Transverse colon (tissue), 4 donors: ENCODE results near the gene CPEB3.

Source experiments
- EP300 ChIP-seq: sonication (generic); formaldehyde crosslinking; IDR thresholded peaks from one replicate; pipeline ENCODE4 v1.6.1; 2017; ENCODE audit warnings: antibody characterized with exemption, low read depth
- POLR2A ChIP-seq: fragments of 450-650 bp; IDR thresholded peaks from one replicate; pipeline ENCODE4 v1.6.1; 2016; ENCODE audit warnings: antibody characterized with exemption, mild to moderate bottlenecking, moderate library complexity
- POLR2AphosphoS5 ChIP-seq, 3 donors: sonication (generic); formaldehyde crosslinking; IDR thresholded peaks; one replicate each; pipeline ENCODE4 v1.6.1; 2016; ENCODE audit warnings: antibody characterized with exemption in 3 of 3
- TF ChIP-seq, protein P1 (sequence below), 5 experiments: fragments of 200-600 bp in 3 of 5; fragments of 450-650 bp in 2 of 5; sonication (generic) in 3 of 5; IDR thresholded peaks; 1 replicate in 2 of 5; 2 replicates in 3 of 5; pipeline ENCODE4 v1.5.1; 2016 to 2017; ENCODE audit warnings: antibody characterized with exemption in 5 of 5, inconsistent platforms in 3 of 5, mild to moderate bottlenecking in 2 of 5, moderate library complexity in 1 of 5

DNA sequence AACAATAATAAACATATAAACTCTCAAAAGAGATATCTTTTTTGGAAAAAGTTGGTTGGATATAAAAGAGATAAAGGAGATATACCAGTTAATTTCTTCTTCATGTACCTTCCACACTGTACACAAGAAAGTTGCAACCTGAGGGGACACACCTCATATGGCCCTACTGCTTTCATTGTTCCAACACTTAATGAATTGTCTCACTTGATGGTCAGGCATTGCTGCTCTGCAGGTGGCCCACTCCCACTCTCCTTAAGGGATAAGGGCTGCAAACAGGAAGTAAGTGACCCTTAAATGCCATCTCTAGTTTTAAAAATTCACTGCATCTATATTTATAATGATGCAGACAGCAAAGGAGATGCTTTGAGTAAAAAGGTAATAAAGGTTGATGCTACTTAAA lies 215.0 kb downstream of the CPEB3 start:
- TF ChIP-seq POLR2A (no peak), POLR2AphosphoS5 (IDR thresholded peaks at IDR 0.05) (no peak), EP300 (no peak)
- TF ChIP-seq, protein P1, sequence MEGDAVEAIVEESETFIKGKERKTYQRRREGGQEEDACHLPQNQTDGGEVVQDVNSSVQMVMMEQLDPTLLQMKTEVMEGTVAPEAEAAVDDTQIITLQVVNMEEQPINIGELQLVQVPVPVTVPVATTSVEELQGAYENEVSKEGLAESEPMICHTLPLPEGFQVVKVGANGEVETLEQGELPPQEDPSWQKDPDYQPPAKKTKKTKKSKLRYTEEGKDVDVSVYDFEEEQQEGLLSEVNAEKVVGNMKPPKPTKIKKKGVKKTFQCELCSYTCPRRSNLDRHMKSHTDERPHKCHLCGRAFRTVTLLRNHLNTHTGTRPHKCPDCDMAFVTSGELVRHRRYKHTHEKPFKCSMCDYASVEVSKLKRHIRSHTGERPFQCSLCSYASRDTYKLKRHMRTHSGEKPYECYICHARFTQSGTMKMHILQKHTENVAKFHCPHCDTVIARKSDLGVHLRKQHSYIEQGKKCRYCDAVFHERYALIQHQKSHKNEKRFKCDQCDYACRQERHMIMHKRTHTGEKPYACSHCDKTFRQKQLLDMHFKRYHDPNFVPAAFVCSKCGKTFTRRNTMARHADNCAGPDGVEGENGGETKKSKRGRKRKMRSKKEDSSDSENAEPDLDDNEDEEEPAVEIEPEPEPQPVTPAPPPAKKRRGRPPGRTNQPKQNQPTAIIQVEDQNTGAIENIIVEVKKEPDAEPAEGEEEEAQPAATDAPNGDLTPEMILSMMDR (IDR thresholded peaks at IDR 0.05), result no peak
